Smooth muscle cell (in vitro differentiated cells): ENCODE data around the gene CATSPERD. TPM values are rescaled to one million over a fixed set of nuclear protein-coding genes. Genes with fewer than 3 reads are reported as not detected.

Experiments
- DNase-seq: peaks from one replicate; lab custom pipeline; 2025; ENCODE audit not compliant: unreplicated experiment; lab: John Stamatoyannopoulos, UW
- H2AFZ ChIP-seq: fragments of 200-600 bp; sonication (generic); 2 replicates; pipeline ENCODE4 v1.6.0; 2016; ENCODE audit warnings: antibody characterized with exemption, low read depth, mild to moderate bottlenecking
- H3F3A ChIP-seq: fragments of 200-600 bp; sonication (generic); 2 replicates; pipeline ENCODE4 v1.6.0; 2017; ENCODE audit warnings: antibody characterized with exemption, low read depth
- H3K27ac ChIP-seq: fragments of 200-600 bp; sonication (generic); 2 replicates; pipeline ENCODE4 v1.5.1; 2016; ENCODE audit warnings: low read depth, mild to moderate bottlenecking
- H3K27me3 ChIP-seq: fragments of 200-600 bp; sonication (generic); 2 replicates; pipeline ENCODE4 v1.6.1; 2016; ENCODE audit warnings: low read depth, mild to moderate bottlenecking
- H3K36me3 ChIP-seq: fragments of 200-600 bp; sonication (generic); 2 replicates; pipeline ENCODE4 v1.5.1; 2016; ENCODE audit warnings: low read depth
- H3K4me1 ChIP-seq: fragments of 200-600 bp; sonication (generic); 2 replicates; pipeline ENCODE4 v1.5.1; 2016; ENCODE audit warnings: low read depth
- H3K4me2 ChIP-seq: fragments of 200-600 bp; sonication (generic); 2 replicates; pipeline ENCODE4 v1.6.0; 2016; ENCODE audit warnings: mild to moderate bottlenecking
- H3K4me3 ChIP-seq: fragments of 200-600 bp; sonication (generic); 2 replicates; pipeline ENCODE4 v1.5.1; 2016; ENCODE audit warnings: mild to moderate bottlenecking
- H3K79me2 ChIP-seq: fragments of 200-600 bp; sonication (generic); 2 replicates; pipeline ENCODE4 v1.6.0; 2016; ENCODE audit warnings: low read depth, mild to moderate bottlenecking
- H3K9ac ChIP-seq: fragments of 200-600 bp; sonication (generic); 2 replicates; pipeline ENCODE4 v1.6.0; 2016; ENCODE audit warnings: low read depth
- H3K9me3 ChIP-seq: fragments of 200-600 bp; sonication (generic); replicated peaks from 2 replicates; pipeline ENCODE4 v1.5.1; 2016; ENCODE audit warnings: low read depth
- H4K20me1 ChIP-seq: fragments of 200-600 bp; sonication (generic); 2 replicates; pipeline ENCODE4 v1.6.0; 2016; ENCODE audit warnings: low read depth
- WGBS: methylation state at CpG from one replicate; pipeline ENCODE4 v1.1.7; 2016; ENCODE audit warnings: low lambda C conversion rate; 5-methylcytosine and 5-hydroxymethylcytosine counted together
- polyA plus RNA-seq: library from polyadenylated mRNA; unstranded; fragments of >200 nt; fragmentation: Nextera tagmentation; extraction: Ambion mirVana; gene quantifications from 2 replicates; pipeline ENCODE4 v1.2.1, GENCODE V29; 2016
- total RNA-seq: library from RNA; depleted of rRNA; stranded (reverse); fragments of >200 nt; gene quantifications from 2 replicates; pipeline ENCODE4 v1.2.3, GENCODE V29; 2014
- TF ChIP-seq, protein P1 (sequence below): fragments of 200-600 bp; sonication (generic); IDR thresholded peaks from 2 replicates; pipeline ENCODE4 v1.5.1; 2017; ENCODE audit warnings: borderline replicate concordance, mild to moderate bottlenecking, antibody characterized with exemption; ENCODE audit not compliant: insufficient read depth, poor library complexity, severe bottlenecking

Gene CATSPERD
- total and polyA plus RNA-seq, 2 experiments from 2014 or later, result not detected

DNA sequence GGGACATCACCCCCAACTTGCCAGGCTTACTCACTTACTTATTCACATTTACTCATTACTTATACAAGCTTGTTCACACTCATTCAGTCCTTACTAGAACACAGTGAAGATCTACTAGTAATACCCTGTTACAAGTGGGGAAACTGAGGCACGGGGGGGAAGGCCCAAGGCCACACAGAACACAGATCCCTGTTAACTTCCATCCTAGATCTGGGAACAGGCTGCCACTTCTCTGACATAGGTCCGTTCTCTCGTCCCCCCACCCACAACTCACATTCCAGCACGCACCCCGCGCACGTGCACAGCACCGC, 83.0 kb downstream of the CATSPERD start:
- DNase-seq, result no peak
- WGBS, result 21% methylated on average over 8 of the region's 8 CpGs
- no peaks in the 10 kb centered on the region for H3K36me3 ChIP-seq
- H3K4me1 ChIP-seq, result no peaks in the 10 kb centered on the region
- no peaks in the 10 kb centered on the region for H4K20me1 ChIP-seq
- H3K79me2 ChIP-seq, result no peaks in the 10 kb centered on the region
- no peak overlapping the region for H3K27ac ChIP-seq
- H2AFZ ChIP-seq, result peak overlapping the region; percentile 76
- no peaks in the 10 kb centered on the region for H3K9me3 ChIP-seq
- H3K4me3 ChIP-seq, result peak overlapping the region; percentile 43
- peaks cover 12% of the 10 kb centered on the region for H3F3A ChIP-seq
- no peak overlapping the region for H3K9ac ChIP-seq
- peaks cover 10% of the 10 kb centered on the region for H3K27me3 ChIP-seq
- H3K4me2 ChIP-seq, result peak overlapping the region; percentile 84
- TF ChIP-seq, protein P1, sequence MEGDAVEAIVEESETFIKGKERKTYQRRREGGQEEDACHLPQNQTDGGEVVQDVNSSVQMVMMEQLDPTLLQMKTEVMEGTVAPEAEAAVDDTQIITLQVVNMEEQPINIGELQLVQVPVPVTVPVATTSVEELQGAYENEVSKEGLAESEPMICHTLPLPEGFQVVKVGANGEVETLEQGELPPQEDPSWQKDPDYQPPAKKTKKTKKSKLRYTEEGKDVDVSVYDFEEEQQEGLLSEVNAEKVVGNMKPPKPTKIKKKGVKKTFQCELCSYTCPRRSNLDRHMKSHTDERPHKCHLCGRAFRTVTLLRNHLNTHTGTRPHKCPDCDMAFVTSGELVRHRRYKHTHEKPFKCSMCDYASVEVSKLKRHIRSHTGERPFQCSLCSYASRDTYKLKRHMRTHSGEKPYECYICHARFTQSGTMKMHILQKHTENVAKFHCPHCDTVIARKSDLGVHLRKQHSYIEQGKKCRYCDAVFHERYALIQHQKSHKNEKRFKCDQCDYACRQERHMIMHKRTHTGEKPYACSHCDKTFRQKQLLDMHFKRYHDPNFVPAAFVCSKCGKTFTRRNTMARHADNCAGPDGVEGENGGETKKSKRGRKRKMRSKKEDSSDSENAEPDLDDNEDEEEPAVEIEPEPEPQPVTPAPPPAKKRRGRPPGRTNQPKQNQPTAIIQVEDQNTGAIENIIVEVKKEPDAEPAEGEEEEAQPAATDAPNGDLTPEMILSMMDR, result no peak

DNA sequence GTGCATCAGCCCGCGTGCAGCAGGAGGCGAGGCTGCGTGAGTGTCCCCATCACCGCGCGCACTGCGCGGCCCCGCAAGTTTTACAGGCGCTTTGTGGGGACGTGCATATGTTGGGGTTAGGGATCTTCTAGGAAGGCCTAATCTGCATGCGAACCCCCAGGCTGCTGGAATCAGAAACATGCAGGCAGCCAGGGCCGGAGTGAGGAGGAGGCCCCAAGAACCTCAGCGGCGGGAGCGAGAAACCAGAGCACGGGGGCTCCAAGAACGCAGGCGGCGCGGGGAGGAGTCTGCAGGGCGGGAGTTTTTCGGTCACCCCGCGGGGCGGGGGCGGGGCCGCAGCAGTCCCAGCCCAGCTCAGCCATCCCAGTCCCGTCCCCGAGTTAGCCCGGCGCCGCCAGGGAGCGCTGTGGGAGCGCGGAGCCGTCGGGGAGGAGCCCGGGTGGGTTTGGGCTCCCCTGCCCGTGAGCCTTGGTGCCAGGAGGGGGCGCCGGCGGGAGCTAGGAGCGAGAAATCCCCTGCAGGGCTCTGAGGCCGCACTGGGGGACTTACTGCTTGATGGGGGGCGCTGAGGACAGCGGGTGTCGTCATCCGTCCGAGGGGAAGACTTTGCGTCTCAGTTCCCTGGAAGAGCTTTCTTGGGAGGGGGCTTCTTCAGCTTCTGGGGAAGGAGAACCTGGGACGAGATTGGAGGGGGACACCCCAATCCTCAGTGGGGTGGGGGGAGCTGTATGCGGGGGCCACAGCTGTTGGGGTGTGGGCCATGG, 83.5 kb downstream of the CATSPERD start:
- peak; percentile 92 for DNase-seq
- Histone ChIP-seq H2AFZ (peak overlapping the region; percentile 76), H3F3A (peaks cover 12% of the 10 kb centered on the region), H3K27me3 (peaks cover 10% of the 10 kb centered on the region), H3K9ac (no peak overlapping the region), H3K79me2 (no peaks in the 10 kb centered on the region), H3K27ac (no peak overlapping the region), H4K20me1 (no peaks in the 10 kb centered on the region), H3K36me3 (no peaks in the 10 kb centered on the region), H3K9me3 (no peaks in the 10 kb centered on the region), H3K4me1 (no peaks in the 10 kb centered on the region), H3K4me2 (peak overlapping the region; percentile 84), H3K4me3 (peak overlapping the region; percentile 43)
- 5% methylated on average over 47 of the region's 54 CpGs for WGBS
- TF ChIP-seq, protein P1, result peak; percentile 94

DNA sequence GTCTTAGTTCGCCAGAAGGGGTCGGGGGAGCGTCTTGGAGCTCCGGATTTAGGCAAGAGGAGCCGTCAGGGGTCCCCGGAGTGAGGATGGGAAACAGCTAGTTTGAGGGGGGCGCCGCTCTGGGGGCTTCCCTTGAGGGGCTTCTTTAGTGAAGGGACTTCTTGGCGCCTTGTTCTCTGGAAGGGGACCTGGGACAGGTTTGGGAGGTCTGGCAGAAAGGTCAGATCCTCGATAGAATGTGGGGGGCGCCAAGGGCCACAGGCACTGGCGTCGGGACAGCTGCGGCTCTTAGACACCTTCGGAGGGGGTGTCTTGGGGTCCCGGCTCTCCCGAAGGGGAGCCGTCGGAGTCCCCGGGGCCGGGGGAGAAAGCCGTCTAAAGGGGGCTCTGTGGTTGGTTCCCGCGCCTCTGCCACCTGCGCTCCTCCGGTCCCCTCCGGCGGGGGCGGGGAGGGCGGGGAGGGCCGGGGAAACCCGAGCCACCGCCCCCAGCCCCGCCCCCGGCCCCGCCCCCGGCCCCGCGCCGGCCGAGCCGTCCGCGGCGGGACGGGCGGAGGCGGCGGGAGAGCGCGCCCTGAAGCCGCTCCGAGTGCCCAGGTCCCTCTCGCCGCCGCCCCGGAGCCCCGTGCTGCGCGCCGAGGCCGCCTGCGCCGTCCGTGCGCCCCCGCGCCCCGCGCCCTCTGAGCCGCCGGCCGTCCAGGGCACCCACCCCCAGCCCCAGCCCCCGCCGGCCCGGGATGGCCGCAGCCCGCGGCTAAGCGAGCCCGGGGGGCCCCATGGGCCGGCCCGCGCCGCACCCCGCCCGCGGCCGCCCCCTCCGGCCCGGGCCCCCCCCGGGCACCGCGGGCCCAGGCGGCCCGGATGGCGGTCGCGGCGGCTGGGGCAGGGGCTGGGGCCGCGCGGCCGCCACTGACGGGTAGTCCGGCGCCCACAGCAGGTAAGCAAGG, 84.4 kb downstream of the CATSPERD start, which contains the start of gene NRTN:
Gene NRTN, plus strand, starts transcription at position 552 of the 946 bp plus-strand sequence. CDS start 19,099 bp downstream, outside the sequence.
- H2AFZ ChIP-seq, result no peak within 1 kb of the TSS

More for the DNA sequence above, 84.4 kb downstream of the CATSPERD start, which contains the start of gene NRTN:
- no peaks in the 10 kb centered on the region for H3K9me3 ChIP-seq
- H3K79me2 ChIP-seq, result no peaks in the 10 kb centered on the region
- DNase-seq, result no peak
- no peaks in the 10 kb centered on the region for H4K20me1 ChIP-seq
- no peak within 1 kb of the TSS for H3K9ac ChIP-seq
- H3K4me2 ChIP-seq, result peak within 1 kb of the TSS; percentile 84
- no peaks in the 10 kb centered on the region for H3K36me3 ChIP-seq
- no peaks in the 10 kb centered on the region for H3K4me1 ChIP-seq
- H3K4me3 ChIP-seq, result peak within 1 kb of the TSS; percentile 44
- peaks cover 12% of the 10 kb centered on the region for H3F3A ChIP-seq
- peaks cover 10% of the 10 kb centered on the region for H3K27me3 ChIP-seq
- TF ChIP-seq, protein P1, result no peak
- H3K27ac ChIP-seq, result no peak within 1 kb of the TSS
- WGBS, result 11% methylated on average over 29 of the region's 107 CpGs
